GM23338 (cell line): ENCODE measurements around the gene ZSCAN2.

ENCODE experiments used
- CREB1 ChIP-seq: fragments of 250-450 bp; sonication (Bioruptor Pico); IDR thresholded peaks from 2 replicates; pipeline ENCODE4 v1.5.0; 2020; ENCODE audit warnings: low read depth, mild to moderate bottlenecking, moderate library complexity
- CTCF ChIP-seq, 2 experiments: fragments of 200-600 bp in 1 of 2; sonication (generic) in 1 of 2; conservative IDR thresholded peaks; 2 replicates each; pipeline versions ENCODE4 v1.5.1 to v1.6.1; 2016 to 2017; ENCODE audit warnings: antibody characterized with exemption in 2 of 2, low read depth in 2 of 2, mild to moderate bottlenecking in 2 of 2, moderate library complexity in 1 of 2
- EZH2 ChIP-seq: fragments of 200-600 bp; sonication (generic); IDR thresholded peaks from one replicate; pipeline ENCODE4 v1.8.0; 2017; ENCODE audit warnings: antibody characterized with exemption, mild to moderate bottlenecking, low read depth; ENCODE audit not compliant: unreplicated experiment
- EZH2phosphoT487 ChIP-seq: fragments of 200-600 bp; sonication (generic); IDR thresholded peaks from one replicate; pipeline ENCODE4 v1.8.1; 2018; ENCODE audit warnings: antibody characterized with exemption; ENCODE audit not compliant: unreplicated experiment
- JUNB ChIP-seq: IDR thresholded peaks from one replicate; pipeline ENCODE4 v1.6.1; 2016; ENCODE audit warnings: antibody characterized with exemption; ENCODE audit not compliant: unreplicated experiment
- POLR2AphosphoS5 ChIP-seq: IDR thresholded peaks from 2 replicates; pipeline ENCODE4 v1.6.1; 2016; ENCODE audit warnings: antibody characterized with exemption, low read depth
- REST ChIP-seq: IDR thresholded peaks from one replicate; pipeline ENCODE4 v1.6.1; 2018; ENCODE audit warnings: antibody characterized with exemption; ENCODE audit not compliant: unreplicated experiment
- STAT1 ChIP-seq: IDR thresholded peaks from one replicate; pipeline ENCODE4 v1.6.1; 2016; ENCODE audit warnings: antibody characterized with exemption; ENCODE audit not compliant: unreplicated experiment

DNA sequence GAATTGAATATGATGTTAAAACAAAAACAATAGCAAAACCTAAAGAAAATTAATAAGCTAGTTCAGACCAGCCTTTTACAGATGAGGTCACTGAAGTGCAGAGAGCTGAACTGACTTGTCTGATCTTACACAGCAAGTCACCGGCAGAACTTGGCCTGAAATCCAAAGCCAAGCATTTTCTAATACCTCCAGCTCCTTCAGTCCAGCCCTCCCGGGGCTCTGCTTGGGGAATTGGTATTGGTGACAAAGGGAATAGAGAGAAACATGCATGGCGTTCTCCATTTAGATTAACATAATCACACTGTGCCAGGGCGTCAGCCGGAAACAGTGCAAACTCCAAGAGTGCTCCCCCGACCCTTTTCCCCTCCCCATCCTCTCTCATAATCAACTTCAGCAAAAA lies 14.1 kb upstream of the ZSCAN2 start:
- TF ChIP-seq CTCF (conservative IDR thresholded peaks at IDR 0.05; ENCODE audit: low read depth in 2 of 2) (no peak), JUNB (no peak), POLR2AphosphoS5 (no peak), EZH2 (no peak), REST (no peak), EZH2phosphoT487 (no peak), CREB1 (no peak), STAT1 (no peak)
